Stimulated activated CD4-positive, alpha-beta T cell treated with anti-CD3 and anti-CD28 coated beads, Interleukin-12 subunit alpha, Interleukin-12 subunit beta, amount 100 ng/mL, for 4 hours (primary cell): ENCODE measurements around the gene OR7C2.
"Not testable (repeated sequence)": the region's sequence is repeated elsewhere in the genome, so short reads cannot be mapped to it uniquely, and the experiment has no call there.

ENCODE experiments used
- DNase-seq: peaks from one replicate; pipeline ENCODE4 v3.0.0-alpha.2; 2020

The OR7C2 gene

DNA sequence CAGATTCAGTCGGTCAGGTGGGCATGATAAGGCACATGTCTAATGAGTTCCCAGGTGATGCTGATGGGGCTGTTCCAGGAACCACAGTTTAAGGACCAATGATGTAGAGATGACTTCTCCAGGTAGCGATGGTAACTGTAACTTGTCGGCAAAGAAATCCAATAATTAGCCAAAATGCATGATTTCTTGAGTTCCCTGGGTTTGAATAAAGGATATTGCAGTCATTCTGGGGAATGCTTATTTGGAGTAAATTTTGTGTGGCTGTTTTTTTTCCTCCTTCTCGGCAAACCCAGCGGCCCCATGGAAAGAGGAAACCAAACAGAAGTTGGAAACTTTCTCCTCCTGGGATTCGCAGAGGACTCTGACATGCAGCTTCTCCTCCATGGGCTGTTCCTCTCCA, at the start of gene OR7C2:
OR7C2 (plus strand) TSS at position 301 of the 400 bp plus-strand sequence; CDS start at position 301, 0 bp downstream.
- DNase-seq, result no peak

GRCh38 chr19:14901675-14902260, 39.5 kb upstream of the OR7C2 start:
- no peak for DNase-seq

DNA sequence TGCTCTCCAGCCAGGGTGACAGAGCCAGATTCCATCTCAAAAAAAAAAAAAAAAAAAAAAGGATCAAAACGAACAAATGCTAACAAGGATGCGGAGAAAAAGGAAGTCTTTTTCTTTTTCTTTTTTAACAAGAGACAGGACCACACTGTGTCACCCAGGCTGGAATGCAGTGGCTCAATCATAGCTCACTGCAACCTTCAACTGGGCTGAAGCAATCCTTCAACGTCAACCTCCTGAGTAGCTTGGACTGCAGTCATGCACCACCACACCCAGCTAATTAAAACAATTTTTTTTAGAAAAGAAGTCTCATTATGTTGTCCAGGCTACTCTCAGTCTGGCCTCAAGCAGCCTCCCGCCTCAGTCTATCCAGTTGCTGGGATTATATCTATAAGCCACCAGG, 34.6 kb upstream of the OR7C2 start:
- DNase-seq, result no peak

GRCh38 chr19:14915116-14915515, 26.2 kb upstream of the OR7C2 start:
- DNase-seq, result no peak

GRCh38 chr19:14916848-14917247, 24.4 kb upstream of the OR7C2 start:
- no peak for DNase-seq

DNA sequence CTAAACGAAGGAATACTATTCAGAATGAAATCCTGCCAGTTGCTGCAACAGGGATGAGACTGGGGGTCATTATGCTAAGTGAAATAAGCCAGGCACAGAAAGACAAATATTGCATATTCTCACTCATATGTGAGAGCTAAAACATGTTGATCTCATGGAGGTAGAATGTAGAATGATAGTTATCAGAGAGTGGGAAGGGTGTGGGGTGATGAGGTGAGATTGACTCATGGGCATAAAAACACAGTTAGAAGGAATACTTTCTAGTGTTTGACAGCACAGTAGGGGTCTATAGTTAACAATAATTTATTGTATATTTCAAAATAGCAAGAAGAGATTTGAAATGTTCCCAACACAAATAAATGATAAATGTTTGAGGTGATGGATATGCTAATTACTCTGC, 7.8 kb upstream of the OR7C2 start:
- no peak for DNase-seq

- DNase-seq, result no peak
These were observed 1.0 kb upstream of the OR7C2 start for GRCh38 chr19:14940266-14940665.

DNA sequence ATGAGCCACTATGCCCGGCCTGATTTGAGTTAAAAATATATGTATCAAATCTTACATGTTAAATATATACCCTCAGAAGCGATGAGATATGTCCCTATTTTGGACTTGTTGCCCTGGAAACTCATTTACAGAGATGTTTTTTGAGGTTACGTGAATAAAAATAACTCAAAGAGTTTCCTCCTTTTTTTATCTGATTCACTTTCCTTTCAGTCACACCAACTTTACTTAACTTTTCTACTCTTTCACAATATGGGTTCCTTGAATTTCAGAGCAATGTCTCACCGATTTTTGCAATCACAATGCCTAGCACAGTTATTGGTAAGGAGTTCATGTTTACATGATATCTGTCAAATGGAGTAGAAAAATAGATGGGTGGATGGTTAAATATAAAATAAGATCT, 2.3 kb downstream of the OR7C2 start:
- no peak for DNase-seq

- no peak for DNase-seq
These were observed 3.2 kb downstream of the OR7C2 start for GRCh38 chr19:14944456-14944855.

DNA sequence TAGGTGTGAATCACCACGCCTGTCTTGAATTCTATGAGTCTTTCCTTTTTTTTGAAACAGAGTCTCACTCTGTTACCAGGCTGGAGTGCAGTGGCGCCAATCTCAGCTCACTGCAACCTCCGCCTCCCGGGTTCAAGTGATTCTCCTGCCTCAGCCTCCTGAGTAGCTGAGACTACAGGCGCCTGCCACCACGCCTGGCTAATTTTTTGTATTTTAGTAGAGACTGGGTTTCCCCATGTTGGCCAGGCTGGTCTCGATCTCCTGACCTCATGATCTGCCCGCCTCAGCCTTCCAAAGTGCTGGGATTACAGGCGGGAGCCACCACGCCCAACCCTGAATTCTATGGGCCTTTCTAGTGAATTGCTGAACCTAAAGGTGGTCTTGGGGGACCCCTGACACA, 8.1 kb downstream of the OR7C2 start:
- not testable (repeated sequence) for DNase-seq

GRCh38 chr19:14949876-14950275, 8.6 kb downstream of the OR7C2 start:
- no peak for DNase-seq

DNA sequence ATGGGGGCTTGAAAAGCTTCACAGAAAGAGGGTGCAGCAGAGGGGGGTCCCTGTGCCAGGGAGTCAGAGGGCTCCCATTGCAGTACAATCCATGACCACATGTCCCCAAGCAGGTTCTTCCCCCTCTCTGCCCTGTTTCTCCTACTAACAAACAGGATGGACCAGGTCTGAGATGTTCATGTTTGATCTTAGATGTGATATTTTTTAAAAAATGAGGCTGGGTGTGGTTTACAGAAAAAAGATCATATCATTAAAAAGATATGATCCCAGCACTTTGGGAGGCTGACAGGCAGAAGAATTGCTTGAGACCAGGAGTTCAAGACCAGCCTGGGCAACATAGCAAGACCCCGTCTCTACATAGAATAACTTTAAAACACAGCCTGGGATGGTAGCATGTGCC, 9.1 kb downstream of the OR7C2 start:
- no peak for DNase-seq

- DNase-seq, result no peak
These were observed 11.5 kb downstream of the OR7C2 start for GRCh38 chr19:14952767-14953166.

GRCh38 chr19:14954071-14954655, 12.9 kb downstream of the OR7C2 start:
- no peak for DNase-seq

GRCh38 chr19:14957464-14957863, 16.2 kb downstream of the OR7C2 start:
- DNase-seq, result no peak

DNA sequence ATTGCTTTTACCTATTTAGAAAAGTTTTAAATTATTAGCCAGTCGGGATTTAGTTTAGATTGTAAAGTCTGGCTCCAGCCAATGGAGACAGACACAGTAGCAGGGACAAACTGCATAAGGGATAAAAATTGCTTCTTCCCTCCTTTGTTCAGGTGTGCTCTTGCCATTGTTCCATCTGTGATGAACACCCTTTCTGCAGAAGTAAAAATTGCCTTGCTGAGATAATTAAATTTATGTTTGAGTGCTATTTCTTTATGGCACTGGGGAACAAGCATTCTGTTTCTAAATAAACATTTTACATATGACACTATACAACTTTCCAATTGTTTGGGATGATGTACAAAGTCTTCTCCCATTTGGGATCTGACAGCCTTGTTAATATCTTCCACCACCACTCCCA, 18.0 kb downstream of the OR7C2 start:
- no peak for DNase-seq

- DNase-seq, result no peak
These were observed 20.8 kb downstream of the OR7C2 start for GRCh38 chr19:14961956-14962685.

- no peak for DNase-seq
These were observed 27.0 kb downstream of the OR7C2 start for GRCh38 chr19:14968247-14968646.

GRCh38 chr19:14971474-14971873, 30.2 kb downstream of the OR7C2 start:
- DNase-seq, result no peak

DNA sequence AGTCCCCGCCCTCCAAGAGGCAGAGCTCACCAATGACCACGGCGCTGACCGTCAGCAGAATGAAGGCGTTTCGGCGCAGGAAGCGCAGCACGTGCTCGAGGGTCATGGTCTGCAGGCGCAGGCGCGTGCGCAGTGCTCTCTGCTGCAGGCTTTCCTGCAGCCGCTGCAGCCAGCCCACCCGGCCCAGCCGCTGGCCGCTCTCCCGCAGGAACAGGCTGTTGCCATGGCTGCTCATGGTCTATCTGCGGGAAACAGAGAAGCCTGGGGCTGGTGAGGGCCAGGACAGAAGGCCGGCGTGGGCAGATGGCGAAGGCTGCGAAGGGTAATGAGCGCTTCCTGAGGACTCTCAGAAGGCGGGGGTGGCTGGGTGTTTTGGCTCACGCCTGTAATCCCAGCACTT, 31.4 kb downstream of the OR7C2 start:
- no peak for DNase-seq

GRCh38 chr19:14974488-14974887, 33.2 kb downstream of the OR7C2 start:
- no peak for DNase-seq

GRCh38 chr19:14977128-14977527, 35.8 kb downstream of the OR7C2 start:
- DNase-seq, result no peak

DNA sequence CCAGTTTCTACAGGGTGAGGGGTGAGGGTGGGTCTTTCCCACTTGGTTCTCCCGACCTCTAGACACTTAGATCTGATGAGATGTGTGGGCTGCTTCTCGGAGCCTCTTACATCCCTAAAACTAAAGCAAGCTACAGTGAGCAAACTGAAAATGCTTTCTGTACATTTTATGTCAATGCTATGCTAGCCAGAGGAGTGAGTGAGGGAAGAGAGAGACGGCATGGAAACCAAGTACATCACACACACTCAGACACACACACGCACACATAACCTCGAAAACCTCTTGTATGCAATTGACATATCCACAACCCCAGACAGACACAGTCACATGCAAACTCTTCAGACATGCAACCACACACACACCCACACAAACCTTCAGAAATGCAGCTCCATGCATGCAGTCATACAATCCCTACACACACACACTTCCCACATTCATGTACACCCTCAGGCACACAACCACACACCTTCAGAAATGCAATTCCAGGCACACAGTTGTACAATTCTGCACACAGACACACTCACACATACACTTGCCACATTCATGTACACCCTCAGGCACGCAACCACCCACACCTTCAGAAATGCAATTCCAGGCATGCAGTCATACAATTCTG, 37.0 kb downstream of the OR7C2 start:
- no peak for DNase-seq
